NCI-H226 (cell line): Measurements from ENCODE around the gene S100A9.
A peak's percentile ranks its signal among the peaks of the same experiment; 100 is the strongest.
"Not testable (repeated sequence)": the region's sequence is repeated elsewhere in the genome, so short reads cannot be mapped to it uniquely, and the experiment has no call there.

ENCODE experiments used
- DNase-seq: peaks from one replicate; pipeline ENCODE4 v3.0.0-alpha.2; 2015

The S100A9 gene

DNA sequence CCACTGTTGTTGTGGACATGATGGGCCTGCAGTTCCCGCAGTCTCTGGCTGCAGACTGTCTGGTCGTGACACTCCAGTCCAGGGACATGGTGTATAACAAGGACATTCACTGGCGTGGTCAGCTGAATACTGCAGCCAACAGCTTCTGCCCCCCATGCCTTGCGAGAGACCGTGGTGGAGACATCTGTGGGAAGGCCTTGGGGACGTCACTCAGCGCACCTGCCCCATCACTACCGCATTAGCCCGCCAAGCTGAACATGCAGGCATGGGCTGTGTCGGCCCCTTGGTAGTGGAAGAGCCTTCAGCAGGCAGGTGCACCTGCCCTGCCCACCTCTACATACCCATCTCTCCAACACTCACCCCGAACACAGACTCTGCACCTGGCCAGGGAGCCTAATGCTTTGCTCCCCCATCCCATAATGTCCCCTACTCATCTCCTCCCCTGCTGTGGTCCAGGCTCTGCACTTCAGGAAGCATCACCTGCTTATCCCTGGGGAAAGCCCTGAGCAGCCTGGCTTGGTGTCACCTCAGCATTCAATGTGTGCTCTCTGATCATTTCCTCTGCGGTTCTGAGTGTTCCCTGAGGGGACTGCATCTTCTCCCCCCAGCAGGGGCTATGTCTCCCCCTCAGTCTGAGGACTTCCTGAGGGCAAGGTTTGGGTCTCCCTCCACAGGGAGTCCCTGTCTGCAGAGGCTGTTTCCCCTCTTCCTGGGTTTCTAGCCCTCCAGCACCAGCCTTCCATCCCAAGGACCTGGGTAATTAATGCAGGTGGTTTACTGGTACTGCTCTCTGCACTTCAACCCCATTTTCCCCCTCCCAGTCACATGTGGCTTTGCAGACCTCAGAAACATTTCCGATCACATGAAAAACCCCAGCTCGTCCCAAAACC, 12.2 kb upstream of the S100A9 start:
- DNase-seq = no peak

DNA sequence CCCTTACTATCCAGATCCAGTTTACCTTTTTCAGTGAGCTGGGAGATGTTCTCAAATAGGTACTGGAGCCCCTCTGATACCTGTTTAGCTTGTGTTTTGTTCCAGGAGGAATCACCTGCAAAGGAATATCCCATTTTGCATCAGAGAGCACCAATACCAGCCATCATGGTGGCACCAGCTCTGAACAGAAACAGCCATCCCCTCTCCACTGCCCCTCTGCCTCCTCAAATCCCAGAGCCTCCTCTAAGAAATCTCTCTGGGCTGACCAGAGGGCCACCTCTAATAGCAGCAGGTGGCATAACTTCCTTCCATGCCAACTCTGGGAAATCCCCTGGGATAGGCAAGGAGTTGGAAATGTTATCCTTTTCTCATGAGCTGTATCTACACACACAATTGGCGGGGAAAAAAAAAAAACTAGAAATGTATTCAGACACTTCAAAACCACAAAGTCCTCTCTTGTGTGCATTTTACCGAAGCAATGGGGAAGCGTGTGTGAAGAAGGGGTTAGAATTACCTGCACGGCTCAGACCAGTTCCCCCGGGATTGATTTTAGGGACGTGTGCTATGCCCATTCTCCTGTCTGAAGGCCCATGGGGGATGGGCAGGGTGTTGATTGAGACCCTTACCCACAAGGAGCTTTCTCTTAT, 11.5 kb upstream of the S100A9 start:
- DNase-seq = no peak

DNA sequence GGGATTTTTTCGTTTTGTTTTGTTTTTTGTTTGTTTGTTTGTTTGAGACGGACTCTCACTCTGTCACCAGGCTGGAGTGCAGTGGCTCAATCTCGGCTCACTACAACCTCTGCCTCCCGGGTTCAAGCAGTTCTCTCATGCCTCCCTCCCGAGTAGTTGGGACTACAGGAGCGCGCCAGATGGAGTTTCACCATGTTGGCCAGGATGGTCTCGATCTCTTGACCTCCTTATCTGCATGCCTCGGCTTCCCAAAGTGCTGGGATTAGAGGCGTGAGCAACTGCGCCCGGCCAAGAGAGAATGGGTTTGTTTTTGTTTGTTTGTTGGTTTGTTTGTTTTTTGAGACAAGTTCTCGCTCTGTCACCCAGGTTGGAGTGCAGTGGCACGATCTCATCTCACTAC, 10.6 kb upstream of the S100A9 start:
- DNase-seq = not testable (repeated sequence)

DNA sequence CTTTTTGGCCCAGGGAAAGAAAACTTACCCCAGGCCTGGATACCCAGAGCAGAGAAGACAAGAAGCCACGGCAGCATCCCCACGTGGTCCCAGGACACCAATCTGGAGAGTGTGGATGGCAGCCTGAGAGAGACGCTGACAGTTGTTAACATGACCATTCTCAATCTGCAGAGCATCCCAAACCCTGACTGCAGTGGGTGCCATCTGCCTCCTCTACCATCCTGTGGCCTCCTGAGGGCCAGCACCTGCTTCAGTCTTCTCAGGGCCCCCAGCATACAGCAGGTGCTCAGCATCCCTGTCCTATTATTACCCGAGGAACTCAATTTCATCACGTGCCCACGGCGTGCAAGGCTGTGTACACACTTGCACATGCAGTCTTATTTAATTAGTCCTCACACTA, 9.8 kb upstream of the S100A9 start:
- no peak for DNase-seq

DNA sequence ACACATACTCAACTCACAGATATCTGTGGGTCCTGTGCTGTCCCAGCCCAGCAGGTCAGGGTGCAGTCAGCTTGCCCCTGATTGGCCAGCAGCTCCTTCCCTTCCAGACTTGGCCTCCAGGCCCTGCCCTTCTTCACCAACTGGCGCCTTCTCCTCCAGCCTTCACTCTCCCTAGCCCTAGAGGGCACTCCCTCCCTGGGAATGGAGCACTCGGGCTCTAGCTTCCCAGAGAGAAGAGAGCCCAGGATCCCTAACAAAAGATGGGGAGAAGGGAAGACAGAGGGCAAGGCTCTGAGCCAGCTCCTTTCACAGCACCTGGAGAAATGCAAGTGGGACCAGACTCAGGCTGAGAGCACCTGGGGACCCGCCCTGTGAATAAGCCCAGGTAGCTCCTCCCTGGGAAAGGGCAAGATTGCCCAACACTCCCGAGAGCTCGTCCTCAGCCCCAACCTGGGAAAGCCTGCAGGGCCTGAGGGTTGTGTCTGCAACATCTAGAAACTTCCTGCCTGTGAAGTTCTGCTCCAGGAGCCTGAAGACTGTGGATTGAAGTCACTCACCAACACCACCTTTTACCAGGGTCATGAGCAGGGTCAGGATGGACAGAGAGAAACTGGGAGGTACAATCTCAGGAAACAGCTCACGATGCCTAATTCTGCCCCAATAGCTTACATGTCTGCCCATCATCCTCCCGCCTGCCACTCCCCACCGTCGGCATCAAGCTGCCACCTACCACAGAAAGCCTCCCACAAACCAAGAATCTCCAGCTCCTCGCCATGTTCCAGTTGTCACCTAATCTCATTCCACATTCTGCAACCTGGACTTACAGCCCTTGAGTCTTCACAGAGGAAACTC, 8.9 kb upstream of the S100A9 start, which contains the start of gene PGLYRP4:
TSS of gene PGLYRP4 (minus strand) at position 331 of the 852 bp plus-strand sequence. CDS start 909 bp downstream, outside the sequence.
- DNase-seq = no peak

DNA sequence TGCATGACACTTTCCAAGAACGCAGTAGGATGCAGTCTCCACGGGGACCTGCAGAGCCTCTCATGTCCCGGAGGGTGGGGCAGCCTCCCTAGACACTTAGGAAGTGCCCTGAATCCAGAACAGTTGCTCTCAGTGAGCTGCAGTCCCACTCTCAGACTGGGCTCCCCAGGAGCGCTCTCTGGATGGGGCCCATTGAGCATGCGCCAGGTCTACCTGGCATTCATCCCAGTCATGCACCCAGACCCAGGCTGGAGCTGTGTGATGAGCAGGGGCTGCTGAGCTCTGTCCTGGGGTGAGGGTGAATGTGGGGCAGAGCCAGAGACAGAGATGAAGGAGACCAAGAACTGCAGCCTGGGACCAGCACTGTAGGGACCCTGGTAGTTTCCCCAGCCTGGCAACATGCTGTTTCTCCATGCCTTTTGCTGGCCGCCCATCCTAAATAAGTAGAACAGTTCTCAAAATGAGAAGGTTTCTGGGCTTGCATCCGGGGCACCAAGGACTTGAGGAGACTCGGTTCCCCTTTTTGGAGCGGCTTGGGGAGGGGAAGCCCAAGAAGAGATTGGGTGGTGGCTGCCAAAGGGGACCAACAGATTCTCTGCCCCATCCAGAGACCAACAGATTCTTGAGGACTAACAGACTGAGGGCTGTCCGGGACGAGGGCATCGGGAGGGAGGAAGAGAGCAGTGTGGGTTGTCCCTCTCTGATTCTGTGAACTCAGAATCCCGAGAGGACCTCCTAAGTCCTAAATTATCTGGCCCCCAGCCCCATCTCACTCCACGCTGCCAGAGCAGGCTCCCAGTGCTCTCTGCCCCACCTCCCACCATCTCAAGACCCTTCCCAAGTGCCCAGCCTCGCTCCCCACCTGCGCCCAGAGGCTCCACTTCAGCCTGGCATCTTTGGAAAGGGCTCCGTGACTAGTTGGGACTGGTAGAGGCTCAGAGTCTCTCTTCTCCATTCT, 8.0 kb upstream of the S100A9 start:
- DNase-seq = no peak

DNA sequence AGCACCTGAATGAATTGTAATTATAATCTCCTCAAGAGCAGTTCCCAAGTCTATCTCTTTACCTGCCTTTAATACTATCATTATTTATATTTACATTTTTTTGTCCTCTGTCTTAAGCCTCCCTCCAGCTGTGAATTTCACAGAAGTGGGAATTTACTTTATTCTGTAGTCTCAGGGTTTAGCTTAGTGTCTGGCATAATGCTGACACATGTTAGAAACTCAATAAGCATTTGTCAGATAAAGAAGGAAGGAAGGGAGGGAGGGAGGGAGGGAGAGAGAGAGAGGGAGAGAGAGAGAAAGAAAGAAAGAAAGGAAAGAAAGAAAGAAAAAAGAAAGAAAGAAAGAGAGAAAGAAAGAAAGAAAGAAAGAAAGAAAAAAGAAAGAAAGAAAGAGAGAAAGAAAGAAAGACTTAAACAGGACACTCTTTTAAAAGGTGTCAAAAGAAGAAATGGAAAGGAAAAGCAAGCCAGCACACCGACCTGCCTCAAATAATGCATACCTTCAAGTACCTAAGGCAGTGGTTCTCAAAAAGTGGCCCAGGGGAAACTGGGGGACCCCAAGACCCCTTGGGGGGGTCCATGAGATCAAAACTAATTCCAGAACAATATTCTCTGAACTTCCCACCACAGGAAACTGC, 7.2 kb upstream of the S100A9 start:
- DNase-seq = no peak

DNA sequence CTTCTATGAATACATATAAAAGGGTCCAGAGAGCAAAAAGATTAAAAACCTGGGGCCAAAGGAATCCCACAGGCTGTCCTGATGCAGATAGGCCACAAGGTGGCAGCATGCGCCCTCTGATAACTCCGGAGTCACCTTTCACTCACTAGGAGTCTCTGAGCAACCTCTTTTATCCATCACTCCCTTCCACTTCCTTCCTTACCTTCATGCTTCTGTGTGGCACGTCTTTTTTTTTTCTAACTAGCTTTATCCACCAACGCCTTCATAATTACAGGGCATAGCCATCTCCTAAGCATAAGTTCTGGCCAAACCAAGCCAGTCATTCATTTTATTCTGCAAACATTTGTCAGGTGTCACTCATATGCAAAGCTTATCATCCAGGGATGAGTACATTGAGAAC, 5.1 kb upstream of the S100A9 start:
- DNase-seq = peak; percentile 29

DNA sequence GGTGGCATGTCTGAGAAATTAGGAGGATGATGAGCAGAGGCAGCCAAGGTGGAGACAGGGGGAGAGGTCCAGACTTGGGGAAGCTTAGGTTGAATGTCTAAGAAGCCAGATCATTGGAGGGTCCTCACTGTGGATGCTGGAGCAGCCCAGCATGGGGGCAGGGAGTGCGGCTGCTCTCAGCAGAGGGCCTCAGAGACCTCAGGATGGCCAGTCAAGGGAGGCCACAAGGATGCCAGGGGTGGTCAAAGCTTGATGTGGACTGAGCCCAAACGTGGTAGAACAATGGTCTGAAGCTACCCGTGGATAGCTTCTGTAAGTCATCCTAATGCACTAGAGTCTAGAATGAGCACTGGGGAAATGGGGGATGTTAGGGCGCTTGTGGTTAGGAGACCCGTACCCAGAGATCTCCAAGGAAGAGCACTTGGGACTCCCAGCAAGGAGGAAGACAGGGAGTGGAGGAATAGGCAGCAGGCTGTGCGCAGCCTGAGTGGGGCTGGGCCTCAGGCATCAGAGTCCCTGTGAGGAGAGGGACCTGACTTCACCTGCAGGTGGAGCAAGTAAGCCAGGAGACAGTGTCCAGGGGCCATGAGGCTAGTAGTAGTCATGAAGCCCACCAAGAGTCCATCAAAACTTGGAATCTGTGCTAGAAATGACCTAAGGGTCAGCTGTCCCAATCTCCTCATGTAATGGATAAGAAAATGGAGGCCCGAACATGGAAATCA, 4.3 kb upstream of the S100A9 start:
- no peak for DNase-seq

DNA sequence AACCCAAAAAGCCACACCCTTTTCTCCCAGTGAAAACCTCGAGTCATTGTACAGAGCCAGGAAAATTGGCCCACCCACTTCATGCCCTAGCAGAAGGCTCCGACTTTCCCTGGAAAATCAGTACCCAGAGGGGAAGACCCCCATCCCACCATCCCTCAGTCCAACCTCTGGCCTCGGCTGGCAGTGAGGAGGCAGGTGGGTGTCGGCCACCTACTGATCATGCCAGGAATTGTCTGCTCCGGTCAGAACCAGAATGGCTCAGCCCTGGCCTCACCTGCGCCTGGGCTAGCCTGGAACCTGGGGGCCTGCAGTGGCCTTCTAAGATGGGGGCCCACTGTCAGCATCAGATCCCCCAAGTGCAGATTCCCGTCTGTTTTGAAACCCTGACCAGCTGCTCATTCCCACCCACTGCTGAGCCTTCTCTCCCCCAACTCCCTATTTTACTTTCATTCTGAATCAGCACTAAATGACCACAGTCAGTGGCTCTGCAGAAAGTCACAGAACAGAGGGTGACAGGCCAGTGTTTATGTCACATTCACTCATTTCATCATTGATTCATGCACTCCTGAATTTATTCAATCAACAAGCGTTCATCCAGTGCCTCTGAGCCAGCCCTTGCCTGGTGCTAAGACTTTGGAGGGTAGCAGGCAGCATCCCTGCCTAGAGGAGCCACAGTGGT, 3.0 kb upstream of the S100A9 start:
- DNase-seq = no peak

DNA sequence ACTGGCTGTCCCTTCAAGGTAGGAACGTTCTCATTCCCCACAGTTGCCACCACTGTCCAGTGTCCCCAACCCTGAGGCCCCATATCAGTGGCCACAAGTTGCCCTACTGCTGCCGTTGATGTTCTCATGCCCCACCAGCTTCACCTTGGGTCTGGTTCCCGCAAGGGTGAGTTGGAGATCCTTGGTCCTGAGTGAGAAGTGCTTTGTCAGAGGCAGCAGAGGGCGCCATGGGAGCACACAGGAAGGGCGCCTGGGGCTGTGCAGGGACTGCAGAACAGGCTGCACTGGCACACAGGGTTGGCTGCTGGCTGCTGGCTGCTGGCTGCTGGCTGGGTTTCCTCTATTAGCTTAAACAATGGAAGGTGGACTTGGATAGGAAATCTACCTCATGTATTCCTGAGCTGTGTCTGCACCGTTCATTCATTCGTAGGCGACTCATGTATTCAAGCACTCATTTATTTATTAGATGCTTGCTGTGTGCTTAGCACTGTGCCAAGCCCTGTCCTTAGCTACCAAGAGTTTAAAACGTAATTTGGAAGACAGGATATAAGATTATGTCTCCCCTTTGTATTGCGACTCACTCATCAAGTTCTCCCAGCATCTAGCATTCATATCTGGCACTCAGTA, 2.1 kb upstream of the S100A9 start:
- peak; percentile 42 for DNase-seq

DNA sequence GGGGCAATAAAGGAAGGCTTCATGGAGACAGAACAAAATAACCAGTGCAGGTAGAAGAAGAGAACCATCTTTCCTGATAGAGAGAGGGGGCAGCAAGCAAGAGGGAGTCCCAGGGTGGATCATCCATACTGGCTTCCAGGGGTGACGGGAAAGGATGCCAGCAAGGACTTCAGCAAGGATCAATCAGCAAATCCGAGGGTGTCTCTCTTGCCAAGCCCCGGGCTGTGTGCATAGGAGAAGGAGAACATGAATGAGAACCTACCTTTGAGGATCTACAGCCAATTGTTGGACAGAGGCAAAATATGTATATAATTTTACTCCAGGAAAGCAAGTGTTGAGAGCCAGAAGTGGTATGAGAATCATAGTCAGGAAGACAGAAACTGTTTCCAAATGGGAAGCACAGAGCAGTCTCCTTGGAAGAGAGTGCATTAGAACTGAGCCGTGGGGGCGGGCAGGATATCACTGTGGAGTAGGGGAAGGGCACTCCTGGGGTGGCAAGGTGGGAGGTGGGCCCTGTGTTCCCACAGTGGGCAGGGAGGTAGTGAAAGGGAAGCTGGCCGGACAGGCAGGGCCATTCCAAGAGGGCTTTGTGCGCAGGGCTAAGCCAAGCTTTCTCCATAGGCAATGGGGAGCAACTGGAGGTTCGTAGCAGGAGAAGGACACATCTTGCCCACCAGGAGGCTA, 1.1 kb upstream of the S100A9 start:
- no peak for DNase-seq

DNA sequence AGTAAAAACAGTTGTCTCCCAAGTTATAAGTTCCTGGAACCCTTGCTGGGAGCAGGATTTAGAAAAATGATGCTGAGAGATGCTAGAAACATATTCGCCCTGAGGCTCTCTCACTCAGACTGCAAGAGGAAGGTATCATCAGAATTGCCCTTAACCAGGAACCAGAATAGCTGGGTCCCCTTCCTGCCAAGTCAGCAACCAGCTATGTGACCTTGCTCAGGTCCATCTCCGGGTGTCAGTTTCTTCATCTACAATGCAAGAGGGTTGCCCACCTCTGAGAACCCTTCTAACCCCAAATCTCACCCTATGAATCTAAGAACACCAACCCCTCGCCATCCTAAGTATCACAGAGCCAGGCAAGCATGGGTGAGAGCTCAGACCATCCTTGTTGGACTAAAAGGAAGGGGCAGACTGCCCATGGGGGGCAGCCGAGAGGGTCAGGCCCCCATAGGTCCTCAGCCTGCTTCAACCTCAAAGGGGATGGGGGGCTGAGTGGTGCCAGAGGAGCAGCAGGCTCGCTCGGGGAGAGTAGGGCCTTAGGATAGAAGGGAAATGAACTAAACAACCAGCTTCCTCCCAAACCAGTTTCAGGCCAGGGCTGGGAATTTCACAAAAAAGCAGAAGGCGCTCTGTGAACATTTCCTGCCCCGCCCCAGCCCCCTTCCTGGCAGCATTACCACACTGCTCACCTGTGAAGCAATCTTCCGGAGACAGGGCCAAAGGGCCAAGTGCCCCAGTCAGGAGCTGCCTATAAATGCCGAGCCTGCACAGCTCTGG, 390 bp upstream of the S100A9 start:
- no peak for DNase-seq

DNA sequence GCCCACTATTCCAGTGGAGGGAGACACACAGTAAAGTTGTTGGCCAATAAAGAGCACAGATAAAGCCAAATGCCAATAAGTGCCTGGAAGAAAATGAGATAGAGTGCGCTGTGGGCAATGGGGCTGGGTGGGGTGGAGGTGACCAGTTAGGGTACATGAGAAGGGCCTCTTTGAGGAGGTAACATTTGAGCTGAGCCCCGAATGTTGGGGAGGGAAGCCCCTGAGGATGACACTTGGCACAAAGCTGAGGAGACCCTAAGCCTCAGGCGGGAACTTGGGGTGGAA, 979 bp downstream of the S100A9 start:
- DNase-seq = no peak

DNA sequence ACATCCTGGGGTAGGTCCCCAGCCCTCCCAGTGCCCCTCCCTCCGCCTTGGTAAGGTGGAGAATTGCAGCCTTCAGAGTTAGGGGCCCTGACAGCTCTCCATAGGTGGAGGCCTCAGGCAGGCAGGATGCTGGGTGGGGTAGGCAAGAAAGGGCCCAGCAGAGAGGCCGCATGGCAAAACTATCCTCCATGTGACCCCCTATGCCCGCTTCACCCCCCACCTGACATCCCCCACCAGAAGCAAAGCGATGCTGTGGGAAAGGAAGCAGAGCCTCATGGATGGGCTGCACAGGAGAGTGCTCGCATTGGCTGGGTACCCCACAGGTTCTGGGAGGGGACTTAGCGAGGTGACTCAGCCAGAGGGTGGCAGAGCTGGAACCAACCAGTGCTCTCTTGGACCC, 1.6 kb downstream of the S100A9 start:
- DNase-seq = no peak

DNA sequence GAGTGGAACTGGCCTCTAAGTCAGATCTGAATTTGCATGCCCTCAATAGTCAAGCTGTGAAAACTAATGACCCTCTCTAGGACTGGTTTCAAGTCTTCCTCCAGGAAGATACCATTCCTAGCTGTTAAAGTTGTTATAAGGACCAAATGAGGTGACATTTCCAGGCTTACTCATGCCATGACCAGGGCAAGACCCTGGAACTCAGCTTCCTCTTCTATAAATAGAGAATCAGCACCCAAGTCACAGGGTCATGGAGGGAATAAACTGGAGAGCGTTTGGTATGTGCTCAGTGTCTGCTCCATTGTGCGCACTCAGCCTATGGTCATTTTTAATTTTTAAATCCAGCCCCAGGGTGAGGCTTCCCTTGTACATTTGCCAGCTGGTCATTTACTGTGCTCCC, 2.5 kb downstream of the S100A9 start:
- no peak for DNase-seq

DNA sequence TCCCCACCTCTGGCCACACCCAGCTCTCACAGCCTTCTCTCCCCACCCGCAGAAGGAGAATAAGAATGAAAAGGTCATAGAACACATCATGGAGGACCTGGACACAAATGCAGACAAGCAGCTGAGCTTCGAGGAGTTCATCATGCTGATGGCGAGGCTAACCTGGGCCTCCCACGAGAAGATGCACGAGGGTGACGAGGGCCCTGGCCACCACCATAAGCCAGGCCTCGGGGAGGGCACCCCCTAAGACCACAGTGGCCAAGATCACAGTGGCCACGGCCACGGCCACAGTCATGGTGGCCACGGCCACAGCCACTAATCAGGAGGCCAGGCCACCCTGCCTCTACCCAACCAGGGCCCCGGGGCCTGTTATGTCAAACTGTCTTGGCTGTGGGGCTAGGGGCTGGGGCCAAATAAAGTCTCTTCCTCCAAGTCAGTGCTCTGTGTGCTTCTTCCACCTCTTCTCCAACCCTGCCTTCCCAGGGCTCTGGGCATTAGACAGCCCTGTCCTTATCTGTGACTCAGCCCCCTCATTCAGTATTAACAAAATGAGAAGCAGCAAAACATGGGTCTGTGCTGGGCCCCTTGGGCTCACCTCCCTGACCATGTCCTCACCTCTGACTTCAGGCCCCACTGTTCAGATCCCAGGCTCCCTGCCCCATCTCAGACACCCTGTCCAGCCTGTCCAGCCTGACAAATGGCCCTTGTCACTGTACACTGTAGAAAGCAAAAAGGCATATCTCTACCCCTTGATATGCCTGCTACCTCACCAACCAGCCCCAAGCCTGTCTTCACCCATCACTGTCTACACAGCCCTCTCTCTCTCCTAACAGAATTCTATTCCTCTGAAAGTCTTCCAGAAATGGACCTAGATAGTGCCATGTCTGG, 3.2 kb downstream of the S100A9 start:
- no peak for DNase-seq
